Measurements from ENCODE around the gene EXOC6B.

Gene EXOC6B

GRCh38 chr2:72745679-72746368 lies 80.0 kb downstream of the EXOC6B start:
- Histone ChIP-seq H3K27ac (no peak overlapping the region), H3K9ac (no peak overlapping the region), H3K9me3 (ENCODE audit: control insufficient read depth, low read length) (no peaks in the 10 kb centered on the region), H3K79me2 (peaks cover 3% of the 10 kb centered on the region), H3K4me1 (peaks cover 2% of the 10 kb centered on the region), H3K36me3 (ENCODE audit: control insufficient read depth, insufficient read depth, low read length) (no peaks in the 10 kb centered on the region), H3K4me3 (ENCODE audit: low read depth, low read length) (no peak overlapping the region), H3K4me2 (ENCODE audit: low read length) (no peak overlapping the region), H2AFZ (no peak overlapping the region), H3K27me3 (ENCODE audit: control insufficient read depth, insufficient read depth, low read length) (no peaks in the 10 kb centered on the region)
- peak; percentile 75 for TF ChIP-seq CTCF (IDR thresholded peaks at IDR 0.05)

GRCh38 chr2:72744049-72744448 lies 81.8 kb downstream of the EXOC6B start:
- Histone ChIP-seq H3K27ac (no peak overlapping the region), H3K9ac (no peak overlapping the region), H3K27me3 (ENCODE audit: control insufficient read depth, insufficient read depth, low read length) (no peaks in the 10 kb centered on the region), H3K4me1 (peaks cover 2% of the 10 kb centered on the region), H2AFZ (no peak overlapping the region), H3K79me2 (peaks cover 3% of the 10 kb centered on the region), H3K4me2 (ENCODE audit: low read length) (no peak overlapping the region), H3K9me3 (ENCODE audit: control insufficient read depth, low read length) (no peaks in the 10 kb centered on the region), H3K4me3 (ENCODE audit: low read depth, low read length) (no peak overlapping the region), H3K36me3 (ENCODE audit: control insufficient read depth, insufficient read depth, low read length) (no peaks in the 10 kb centered on the region)
- TF ChIP-seq CTCF (IDR thresholded peaks at IDR 0.05), result no peak

GRCh38 chr2:72743481-72743880 lies 82.4 kb downstream of the EXOC6B start:
- Histone ChIP-seq H3K4me2 (ENCODE audit: low read length) (no peak overlapping the region), H3K79me2 (peaks cover 3% of the 10 kb centered on the region), H3K27me3 (ENCODE audit: control insufficient read depth, insufficient read depth, low read length) (no peaks in the 10 kb centered on the region), H3K9ac (no peak overlapping the region), H3K36me3 (ENCODE audit: control insufficient read depth, insufficient read depth, low read length) (no peaks in the 10 kb centered on the region), H3K27ac (no peak overlapping the region), H2AFZ (no peak overlapping the region), H3K4me3 (ENCODE audit: low read depth, low read length) (no peak overlapping the region), H3K4me1 (peaks cover 2% of the 10 kb centered on the region), H3K9me3 (ENCODE audit: control insufficient read depth, low read length) (no peaks in the 10 kb centered on the region)
- no peak for TF ChIP-seq CTCF (IDR thresholded peaks at IDR 0.05)

- Histone ChIP-seq H3K79me2 (no peaks in the 10 kb centered on the region), H3K36me3 (ENCODE audit: control insufficient read depth, insufficient read depth, low read length) (no peaks in the 10 kb centered on the region), H2AFZ (no peak overlapping the region), H3K4me2 (ENCODE audit: low read length) (no peak overlapping the region), H3K9me3 (ENCODE audit: control insufficient read depth, low read length) (no peaks in the 10 kb centered on the region), H3K4me3 (ENCODE audit: low read depth, low read length) (no peak overlapping the region), H3K9ac (no peak overlapping the region), H3K27me3 (ENCODE audit: control insufficient read depth, insufficient read depth, low read length) (no peaks in the 10 kb centered on the region), H3K27ac (no peak overlapping the region), H3K4me1 (no peaks in the 10 kb centered on the region)
- no peak for TF ChIP-seq CTCF (IDR thresholded peaks at IDR 0.05)
Observed at GRCh38 chr2:72738096-72738495, 87.7 kb downstream of the EXOC6B start.

- Histone ChIP-seq H3K4me1 (no peaks in the 10 kb centered on the region), H3K27me3 (ENCODE audit: control insufficient read depth, insufficient read depth, low read length) (no peaks in the 10 kb centered on the region), H2AFZ (no peak overlapping the region), H3K79me2 (no peaks in the 10 kb centered on the region), H3K4me2 (ENCODE audit: low read length) (no peak overlapping the region), H3K9me3 (ENCODE audit: control insufficient read depth, low read length) (no peaks in the 10 kb centered on the region), H3K4me3 (ENCODE audit: low read depth, low read length) (no peak overlapping the region), H3K36me3 (ENCODE audit: control insufficient read depth, insufficient read depth, low read length) (no peaks in the 10 kb centered on the region), H3K9ac (no peak overlapping the region), H3K27ac (no peak overlapping the region)
- no peak for TF ChIP-seq CTCF (IDR thresholded peaks at IDR 0.05)
Observed at GRCh38 chr2:72734432-72734831, 91.4 kb downstream of the EXOC6B start.

Data from parathyroid adenoma (tissue), 2 donors.